GM10847 (cell line): ENCODE data around the gene DCAF6.

Experiments
- POLR2A ChIP-seq: IDR thresholded peaks from 2 replicates; pipeline ENCODE4 v1.6.1; 2011; ENCODE audit not compliant: insufficient read length; ENCODE audit errors: extremely low read depth

The DCAF6 gene, protein sequence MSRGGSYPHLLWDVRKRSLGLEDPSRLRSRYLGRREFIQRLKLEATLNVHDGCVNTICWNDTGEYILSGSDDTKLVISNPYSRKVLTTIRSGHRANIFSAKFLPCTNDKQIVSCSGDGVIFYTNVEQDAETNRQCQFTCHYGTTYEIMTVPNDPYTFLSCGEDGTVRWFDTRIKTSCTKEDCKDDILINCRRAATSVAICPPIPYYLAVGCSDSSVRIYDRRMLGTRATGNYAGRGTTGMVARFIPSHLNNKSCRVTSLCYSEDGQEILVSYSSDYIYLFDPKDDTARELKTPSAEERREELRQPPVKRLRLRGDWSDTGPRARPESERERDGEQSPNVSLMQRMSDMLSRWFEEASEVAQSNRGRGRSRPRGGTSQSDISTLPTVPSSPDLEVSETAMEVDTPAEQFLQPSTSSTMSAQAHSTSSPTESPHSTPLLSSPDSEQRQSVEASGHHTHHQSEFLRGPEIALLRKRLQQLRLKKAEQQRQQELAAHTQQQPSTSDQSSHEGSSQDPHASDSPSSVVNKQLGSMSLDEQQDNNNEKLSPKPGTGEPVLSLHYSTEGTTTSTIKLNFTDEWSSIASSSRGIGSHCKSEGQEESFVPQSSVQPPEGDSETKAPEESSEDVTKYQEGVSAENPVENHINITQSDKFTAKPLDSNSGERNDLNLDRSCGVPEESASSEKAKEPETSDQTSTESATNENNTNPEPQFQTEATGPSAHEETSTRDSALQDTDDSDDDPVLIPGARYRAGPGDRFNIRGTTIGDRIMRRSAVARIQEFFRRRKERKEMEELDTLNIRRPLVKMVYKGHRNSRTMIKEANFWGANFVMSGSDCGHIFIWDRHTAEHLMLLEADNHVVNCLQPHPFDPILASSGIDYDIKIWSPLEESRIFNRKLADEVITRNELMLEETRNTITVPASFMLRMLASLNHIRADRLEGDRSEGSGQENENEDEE

DNA sequence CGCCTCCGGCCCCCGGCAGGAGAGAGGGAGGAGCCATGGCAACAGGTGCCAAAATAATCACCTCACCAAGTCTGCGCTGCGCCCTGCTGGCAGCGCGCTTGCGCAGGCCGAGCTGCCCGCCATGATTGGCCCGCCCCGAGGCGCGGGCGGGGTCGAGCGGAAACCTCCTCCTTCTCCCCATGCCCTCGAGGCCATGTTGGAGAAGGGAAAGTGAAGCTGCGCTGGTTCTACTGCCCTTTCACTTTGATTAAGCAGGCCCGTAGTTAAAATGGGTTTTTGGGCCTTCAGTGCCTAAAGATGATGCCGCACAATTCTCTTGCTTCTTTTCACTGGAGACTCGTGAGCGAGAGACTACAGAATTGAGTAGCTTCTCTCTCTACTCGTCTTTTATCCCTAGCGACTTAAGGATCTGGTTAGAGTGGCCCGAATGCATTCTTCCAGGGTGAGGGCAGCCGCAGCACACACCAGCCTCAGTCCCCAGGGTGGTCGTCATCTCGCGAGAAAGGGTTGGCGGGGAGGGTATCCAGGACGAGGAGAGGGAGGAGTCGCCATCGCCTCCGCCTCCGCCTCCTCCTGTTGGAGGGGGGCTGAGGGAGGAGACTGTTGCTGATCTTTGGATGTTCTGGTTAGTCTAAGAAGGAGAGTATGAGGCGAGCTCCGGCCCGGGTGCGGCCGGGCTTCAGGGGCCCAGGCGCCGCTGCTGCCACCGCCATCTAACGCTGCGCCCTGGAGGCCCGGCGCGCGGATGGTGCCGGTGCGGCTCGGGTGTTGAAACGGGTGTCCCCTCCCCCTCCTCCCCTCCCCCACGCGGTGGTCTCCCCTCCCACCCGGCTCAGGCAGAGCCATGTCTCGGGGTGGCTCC is at the start of gene DCAF6:
Gene DCAF6 (plus strand): TSS at position 616 of the 862 bp plus-strand sequence. CDS start 229 bp downstream, at position 845.
- peak; percentile 68 for TF ChIP-seq POLR2A

DNA sequence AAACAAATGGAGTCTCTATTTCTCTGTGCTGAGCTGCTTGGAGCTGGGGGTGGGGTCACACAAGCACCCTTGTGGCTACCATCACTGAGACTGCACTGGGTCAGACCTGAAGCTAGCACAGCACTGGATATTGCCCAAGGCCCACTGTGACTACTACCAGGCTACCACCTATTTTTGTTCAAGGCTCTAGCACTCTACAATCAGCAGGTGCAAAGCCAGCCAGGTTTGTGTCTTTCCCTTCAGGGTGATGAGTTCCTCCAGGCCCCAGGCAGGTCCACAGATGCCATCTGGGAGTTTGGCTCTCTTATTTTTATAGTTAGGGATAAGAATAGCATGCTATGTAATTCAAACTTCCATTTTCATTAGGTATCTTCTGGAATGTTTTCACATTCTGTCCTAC is 46.1 kb upstream of the DCAF6 start:
- no peak for TF ChIP-seq POLR2A

DNA sequence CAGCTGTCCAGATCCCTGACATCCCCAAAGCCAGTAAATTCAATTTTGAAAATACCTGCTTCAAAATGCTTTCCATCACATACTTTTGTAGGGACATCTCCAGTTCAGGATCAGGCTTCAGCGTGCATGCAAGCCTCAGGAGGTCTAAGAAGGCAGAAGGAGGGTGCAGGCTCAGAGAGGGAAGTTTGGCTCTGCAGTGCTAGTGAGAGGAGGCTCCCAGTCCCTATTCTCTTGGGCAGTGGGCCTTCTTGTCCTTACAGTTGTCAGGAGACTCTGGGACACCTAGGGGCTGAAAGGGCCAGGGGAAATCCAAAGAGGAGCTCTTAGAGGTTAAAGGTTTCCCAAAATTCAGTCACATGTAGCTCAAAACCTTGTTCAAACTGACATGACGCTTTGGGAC is 42.7 kb upstream of the DCAF6 start:
- TF ChIP-seq POLR2A: no peak

DNA sequence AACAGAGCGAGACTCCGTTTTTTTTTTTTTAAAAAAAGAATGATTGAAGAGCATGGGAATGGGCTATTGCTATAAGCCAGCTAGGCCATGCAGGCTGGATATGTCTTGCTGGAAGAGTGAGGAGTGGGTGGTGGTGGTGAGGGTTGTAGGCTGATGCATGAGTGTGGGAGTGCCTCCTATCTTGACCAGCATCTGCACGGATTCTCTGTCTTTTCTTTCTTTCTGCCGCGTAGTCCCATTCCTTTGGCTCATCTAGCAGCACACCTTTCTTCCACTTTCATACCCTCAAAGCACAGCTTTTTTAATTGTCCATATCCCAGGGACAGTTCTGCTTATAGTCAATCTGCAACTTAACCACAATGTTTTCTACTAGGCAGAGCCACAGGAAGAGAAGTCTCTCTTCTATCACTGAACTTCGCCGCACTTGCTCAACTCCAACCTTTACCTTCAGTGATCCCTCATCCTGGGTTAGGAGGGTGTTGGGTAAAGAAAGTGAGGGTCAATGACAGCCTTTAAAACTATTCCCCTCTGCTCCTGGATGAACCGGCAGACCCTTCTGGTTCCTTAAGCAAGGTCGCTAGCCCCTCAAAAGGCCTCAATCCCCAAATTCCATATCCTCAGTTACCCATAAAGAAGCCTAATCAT is 37.8 kb upstream of the DCAF6 start:
- no peak for TF ChIP-seq POLR2A

DNA sequence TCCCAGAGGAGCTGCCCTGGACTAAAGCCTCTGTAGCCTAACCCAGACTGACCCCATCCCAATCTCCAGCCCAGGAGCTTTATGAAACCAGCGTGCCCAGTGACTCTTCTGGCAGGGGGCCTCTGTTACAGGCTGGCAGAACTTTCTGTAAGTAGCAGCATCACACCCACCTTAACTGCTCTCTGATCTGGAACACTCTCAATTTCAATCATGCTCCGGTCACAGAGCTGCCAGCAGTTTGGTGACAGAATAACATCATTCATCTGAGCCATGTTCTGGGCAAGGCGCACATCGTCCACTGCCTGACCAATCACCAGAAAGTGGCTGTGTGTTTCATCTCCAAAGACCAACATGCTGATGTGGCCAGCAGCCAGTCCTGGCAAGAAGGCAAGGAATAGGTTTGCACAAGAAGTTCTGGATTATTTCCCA is 37.2 kb upstream of the DCAF6 start:
- TF ChIP-seq POLR2A: no peak

DNA sequence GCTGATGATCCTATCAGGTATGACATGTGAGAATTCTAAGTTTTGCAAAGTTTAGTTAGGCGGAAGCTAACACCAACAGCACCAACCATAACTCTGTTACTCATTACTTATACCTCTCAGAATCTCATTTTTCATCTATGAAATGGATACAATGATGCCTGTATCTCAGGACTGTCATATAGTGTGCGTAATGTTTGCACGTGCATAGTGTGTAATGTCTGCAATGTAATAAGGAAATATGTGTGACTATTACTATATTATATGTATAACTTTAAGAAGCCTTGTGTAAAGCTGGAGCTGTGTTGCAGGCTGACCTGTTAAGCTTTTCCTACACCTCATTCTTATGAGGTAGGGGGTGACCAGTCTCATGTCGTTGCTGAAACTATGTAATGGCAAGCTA is 35.6 kb upstream of the DCAF6 start:
- TF ChIP-seq POLR2A: no peak

DNA sequence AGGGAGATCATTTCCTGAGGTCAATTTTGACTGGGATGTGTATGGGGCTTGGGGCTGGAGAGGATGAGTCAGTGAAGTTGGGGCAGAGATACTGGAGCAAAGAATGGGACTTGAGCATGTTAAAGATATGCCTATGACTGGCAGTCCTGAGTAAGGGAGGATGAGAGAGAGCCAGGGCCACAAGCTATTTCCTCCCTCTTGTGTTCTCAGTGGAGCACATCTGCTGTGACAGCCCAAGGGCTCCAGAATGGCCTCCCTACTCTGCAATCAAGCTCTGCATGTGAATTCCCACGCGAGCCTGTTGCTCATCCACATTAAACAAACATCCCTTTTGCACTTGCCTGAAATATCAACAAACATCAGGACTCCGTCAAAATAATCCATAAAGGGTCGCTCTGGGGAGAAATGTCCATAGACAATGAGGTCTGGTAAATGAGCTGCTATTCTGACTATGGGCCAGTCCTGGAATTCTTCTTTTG is 31.8 kb upstream of the DCAF6 start:
- no peak for TF ChIP-seq POLR2A

DNA sequence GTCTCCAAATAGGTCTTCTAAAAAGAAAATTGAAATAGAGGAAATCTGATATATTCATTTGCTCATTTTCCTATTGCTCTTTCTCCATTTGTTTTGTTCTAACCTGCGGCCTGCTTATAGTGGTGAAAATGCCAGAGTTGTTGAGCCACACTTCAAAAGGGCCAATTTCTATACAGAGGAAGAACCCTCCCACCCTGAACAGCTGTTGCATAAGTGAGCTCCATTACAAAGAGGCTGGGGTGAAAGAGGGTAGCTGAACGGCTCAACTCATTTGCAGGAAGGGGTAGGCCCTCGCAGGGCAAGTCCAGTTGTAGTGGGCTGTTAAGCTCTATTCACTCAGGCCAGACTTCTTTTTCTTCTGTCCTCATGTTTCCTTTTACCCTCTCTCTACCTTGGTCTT is 31.3 kb upstream of the DCAF6 start:
- no peak for TF ChIP-seq POLR2A

DNA sequence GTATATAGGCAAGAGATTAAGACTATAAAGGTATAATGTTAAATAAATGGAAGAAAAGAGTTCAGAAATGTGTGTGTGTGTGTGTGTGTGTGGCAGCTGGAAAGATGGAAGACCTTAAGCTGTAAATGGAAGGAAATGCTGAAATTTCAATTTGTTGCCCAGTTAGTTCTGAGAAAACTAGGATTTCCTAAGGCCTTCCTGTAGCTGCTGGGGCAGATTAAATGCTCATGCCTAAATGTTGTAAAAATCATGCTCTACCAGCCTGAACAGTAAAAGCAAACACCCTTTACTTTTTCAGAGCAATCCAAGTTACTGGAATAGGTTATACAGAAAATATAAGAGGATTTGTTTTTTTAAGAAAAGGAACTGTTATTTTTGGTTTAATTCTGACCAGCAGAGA is 30.8 kb upstream of the DCAF6 start:
- TF ChIP-seq POLR2A: no peak

DNA sequence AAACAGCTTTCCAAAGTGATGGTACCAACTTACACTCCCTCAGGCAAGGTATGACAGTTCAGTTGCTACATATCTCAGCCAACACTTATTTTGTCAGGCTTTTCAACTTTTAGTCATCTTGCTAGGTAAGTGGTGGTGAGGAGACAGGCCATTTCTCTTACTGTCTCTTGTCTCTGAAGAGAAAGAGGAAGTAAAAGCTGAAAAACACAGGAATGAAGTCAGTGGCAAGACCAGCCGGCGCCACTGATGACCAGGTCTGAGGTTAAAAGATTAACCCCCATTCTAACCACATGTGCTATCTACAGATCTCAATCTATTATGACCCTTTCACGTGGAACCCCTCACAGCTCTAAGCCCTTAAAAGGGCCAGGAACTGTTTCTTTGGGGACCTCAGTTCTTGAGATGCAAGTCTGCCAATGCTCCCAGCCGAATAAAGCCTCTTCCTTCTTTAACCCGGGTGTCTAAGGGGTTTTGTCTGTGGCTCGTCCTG is 26.7 kb upstream of the DCAF6 start:
- no peak for TF ChIP-seq POLR2A

DNA sequence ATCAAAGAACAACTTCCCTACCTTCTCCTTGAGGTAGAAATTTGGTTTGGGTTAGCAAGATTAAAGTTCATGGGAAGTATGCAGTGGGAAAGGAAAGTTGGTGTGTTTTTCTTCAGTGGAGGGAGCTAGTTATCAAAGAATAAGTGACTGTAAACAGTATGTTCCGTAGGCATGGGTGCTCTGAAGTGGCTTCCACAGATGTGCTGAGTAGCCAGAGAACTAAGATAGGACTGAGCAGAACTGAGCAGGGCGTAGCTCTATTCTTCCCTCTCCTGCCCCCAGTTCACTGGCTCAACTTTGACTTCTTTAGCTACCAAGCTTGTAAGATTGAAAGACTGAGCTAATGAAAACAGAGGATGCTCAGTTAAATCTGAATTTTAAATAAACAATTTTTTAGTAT is 26.0 kb upstream of the DCAF6 start:
- no peak for TF ChIP-seq POLR2A

DNA sequence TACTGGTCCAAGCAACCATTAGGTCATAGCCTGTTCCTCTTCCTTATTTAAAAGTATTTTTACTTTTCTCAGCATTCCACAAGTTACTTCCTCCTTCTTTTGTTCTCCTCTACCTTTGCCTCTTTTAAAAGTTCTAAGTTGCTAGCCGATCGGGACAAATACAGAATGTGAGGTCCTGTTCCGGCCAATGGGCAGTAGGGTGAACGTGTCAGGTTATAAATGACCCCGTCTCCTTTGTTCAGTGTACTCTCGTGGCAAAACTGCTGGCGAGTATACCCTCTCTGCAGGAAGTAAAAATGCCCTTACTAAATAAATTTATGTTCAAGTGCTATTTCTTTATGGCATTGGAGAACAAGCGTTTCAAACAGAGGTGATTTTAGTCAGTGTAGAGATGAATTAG is 25.1 kb upstream of the DCAF6 start:
- TF ChIP-seq POLR2A: no peak

DNA sequence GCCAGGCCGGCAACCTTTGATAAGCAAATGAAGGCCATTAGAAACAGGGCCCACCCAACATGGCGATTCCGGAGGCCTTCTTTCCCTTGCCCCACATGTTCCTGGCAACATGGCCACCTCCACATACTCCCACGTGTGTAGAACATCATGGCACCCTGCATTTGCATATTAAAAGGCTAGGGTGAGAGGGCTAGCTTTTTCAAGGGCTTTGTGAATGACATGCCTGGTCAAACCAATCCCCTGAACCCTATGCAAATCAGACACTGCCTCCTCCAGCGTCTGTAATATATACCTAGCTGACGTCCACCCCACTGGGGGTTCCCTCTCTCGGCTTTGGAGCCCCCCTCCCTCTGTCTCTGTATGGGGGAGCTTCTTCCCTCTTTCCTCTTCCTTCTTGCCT is 24.2 kb upstream of the DCAF6 start:
- TF ChIP-seq POLR2A: no peak

DNA sequence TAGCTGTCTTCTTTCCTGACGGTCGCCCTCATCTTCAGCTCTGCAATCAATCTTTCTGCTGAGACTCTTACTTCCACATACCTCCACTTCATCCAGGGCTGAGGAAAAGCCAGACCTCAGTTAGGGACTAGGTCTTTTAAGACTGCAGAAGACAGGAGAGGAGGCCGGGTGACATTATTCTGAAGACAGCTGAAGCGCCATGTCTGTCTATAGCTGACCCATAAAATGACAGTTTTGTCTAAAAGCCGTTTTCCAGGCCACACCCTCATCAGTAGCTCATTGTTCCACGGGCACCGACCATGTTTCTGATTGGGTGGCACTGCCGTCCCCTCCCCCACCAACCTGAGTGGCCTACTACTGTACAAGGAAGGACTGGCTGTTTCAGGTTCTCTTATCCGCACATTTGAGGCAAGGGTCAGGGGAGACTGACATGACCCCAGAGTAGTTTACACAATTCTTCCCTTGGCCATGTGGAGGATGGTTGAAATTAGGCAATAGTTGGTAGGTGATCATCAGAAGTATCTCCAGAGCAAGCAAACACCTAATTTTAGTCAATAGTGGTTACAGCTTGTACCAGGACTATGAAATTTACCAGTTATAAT is 22.5 kb upstream of the DCAF6 start, which contains the start of gene ADCY10:
Gene ADCY10 (minus strand): TSS at position 240 of the 602 bp plus-strand sequence. CDS start 8,994 bp downstream, outside the sequence.
- no peak for TF ChIP-seq POLR2A
